ENCODE data around the gene TMEM92.

DNA sequence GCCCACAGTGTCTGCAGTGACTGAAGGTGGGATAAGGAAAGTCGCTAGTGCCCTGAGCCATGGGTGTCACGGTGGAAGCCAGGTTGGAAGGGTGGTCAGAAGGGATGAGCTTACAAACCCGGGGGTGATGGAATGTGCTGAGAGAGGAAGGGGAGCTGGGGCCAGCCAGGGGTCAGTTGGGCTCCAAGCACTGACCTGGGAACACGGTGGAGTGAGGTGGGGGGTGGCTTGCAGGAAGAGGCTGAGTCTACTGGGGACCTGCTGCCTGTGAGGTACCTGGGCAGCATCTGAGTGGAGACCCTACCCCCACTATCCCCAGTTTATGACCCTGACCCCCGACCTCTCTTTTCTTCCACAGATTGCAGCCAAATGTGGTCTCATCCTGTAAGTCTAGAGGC is 3.1 kb downstream of the TMEM92 start:
- TF ChIP-seq SNAI2 (CRISPR knock-in tag; IDR thresholded peaks at IDR 0.05) (no peak), RARB (CRISPR knock-in tag; IDR thresholded peaks at IDR 0.05) (no peak), ARNTL (CRISPR knock-in tag; IDR thresholded peaks at IDR 0.05; ENCODE audit: borderline replicate concordance, low read depth) (no peak)

Measured in SK-N-SH treated with all-trans-retinoic acid at 6 μM for 48 hours (cell line).